Neural progenitor cell (in vitro differentiated cells): ENCODE results near the gene GGA1.

Experiments
- EZH2 ChIP-seq: fragments of 200-600 bp; sonication (generic); IDR thresholded peaks from 2 replicates; pipeline ENCODE4 v1.6.1; 2017; ENCODE audit warnings: antibody characterized with exemption, mild to moderate bottlenecking, moderate library complexity
- TF ChIP-seq, protein P1 (sequence below): fragments of 200-600 bp; sonication (generic); IDR thresholded peaks from 2 replicates; pipeline ENCODE4 v1.5.1; 2017; ENCODE audit warnings: antibody characterized with exemption, mild to moderate bottlenecking

GRCh38 chr22:37655252-37655563 lies 46.6 kb downstream of the GGA1 start:
- TF ChIP-seq, protein P1, sequence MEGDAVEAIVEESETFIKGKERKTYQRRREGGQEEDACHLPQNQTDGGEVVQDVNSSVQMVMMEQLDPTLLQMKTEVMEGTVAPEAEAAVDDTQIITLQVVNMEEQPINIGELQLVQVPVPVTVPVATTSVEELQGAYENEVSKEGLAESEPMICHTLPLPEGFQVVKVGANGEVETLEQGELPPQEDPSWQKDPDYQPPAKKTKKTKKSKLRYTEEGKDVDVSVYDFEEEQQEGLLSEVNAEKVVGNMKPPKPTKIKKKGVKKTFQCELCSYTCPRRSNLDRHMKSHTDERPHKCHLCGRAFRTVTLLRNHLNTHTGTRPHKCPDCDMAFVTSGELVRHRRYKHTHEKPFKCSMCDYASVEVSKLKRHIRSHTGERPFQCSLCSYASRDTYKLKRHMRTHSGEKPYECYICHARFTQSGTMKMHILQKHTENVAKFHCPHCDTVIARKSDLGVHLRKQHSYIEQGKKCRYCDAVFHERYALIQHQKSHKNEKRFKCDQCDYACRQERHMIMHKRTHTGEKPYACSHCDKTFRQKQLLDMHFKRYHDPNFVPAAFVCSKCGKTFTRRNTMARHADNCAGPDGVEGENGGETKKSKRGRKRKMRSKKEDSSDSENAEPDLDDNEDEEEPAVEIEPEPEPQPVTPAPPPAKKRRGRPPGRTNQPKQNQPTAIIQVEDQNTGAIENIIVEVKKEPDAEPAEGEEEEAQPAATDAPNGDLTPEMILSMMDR, result no peak
- TF ChIP-seq EZH2, result no peak
